Hepatocyte (in vitro differentiated cells): Measurements from ENCODE around the gene ZSWIM7. TPM values are rescaled to one million over a fixed set of nuclear protein-coding genes. Genes with fewer than 3 reads are reported as not detected.

Source experiments
- DNase-seq: peaks from one replicate; pipeline ENCODE4 v3.0.0-alpha.2; 2016; ENCODE audit warnings: low spot score
- H2AFZ ChIP-seq: fragments of 200-600 bp; sonication (generic); 2 replicates; pipeline ENCODE4 v1.6.0; 2016; ENCODE audit warnings: antibody characterized with exemption, mild to moderate bottlenecking
- H3K27ac ChIP-seq: fragments of 200-600 bp; sonication (generic); 2 replicates; pipeline ENCODE4 v1.5.1; 2016; ENCODE audit warnings: mild to moderate bottlenecking
- H3K27me3 ChIP-seq: fragments of 200-600 bp; sonication (generic); 2 replicates; pipeline ENCODE4 v1.6.1; 2016
- H3K36me3 ChIP-seq: fragments of 200-600 bp; sonication (generic); replicated peaks from 2 replicates; pipeline ENCODE4 v1.5.1; 2016; ENCODE audit warnings: low read depth; ENCODE audit not compliant: insufficient read depth
- H3K4me1 ChIP-seq: fragments of 200-600 bp; sonication (generic); 2 replicates; pipeline ENCODE4 v1.5.1; 2016; ENCODE audit warnings: mild to moderate bottlenecking, moderate library complexity; ENCODE audit not compliant: insufficient read depth
- H3K4me2 ChIP-seq: fragments of 200-600 bp; sonication (generic); 2 replicates; pipeline ENCODE4 v1.6.0; 2016
- H3K4me3 ChIP-seq: fragments of 200-600 bp; sonication (generic); 2 replicates; pipeline ENCODE4 v1.5.1; 2016; ENCODE audit warnings: mild to moderate bottlenecking
- H3K79me2 ChIP-seq: fragments of 200-600 bp; sonication (generic); 2 replicates; pipeline ENCODE4 v1.6.0; 2017; ENCODE audit warnings: mild to moderate bottlenecking
- H3K9me2 ChIP-seq: fragments of 200-600 bp; sonication (generic); replicated peaks from 2 replicates; pipeline ENCODE4 v1.6.0; 2017; ENCODE audit warnings: mild to moderate bottlenecking; ENCODE audit not compliant: insufficient read depth
- H3K9me3 ChIP-seq: fragments of 200-600 bp; sonication (generic); 2 replicates; pipeline ENCODE4 v1.5.1; 2016; ENCODE audit warnings: low read depth, mild to moderate bottlenecking
- H4K20me1 ChIP-seq: fragments of 200-600 bp; sonication (generic); 2 replicates; pipeline ENCODE4 v1.6.0; 2016; ENCODE audit warnings: mild to moderate bottlenecking; ENCODE audit not compliant: insufficient read depth, poor library complexity, severe bottlenecking
- EZH2 ChIP-seq: fragments of 200-600 bp; sonication (generic); IDR thresholded peaks from 2 replicates; pipeline ENCODE4 v1.6.1; 2016; ENCODE audit warnings: antibody characterized with exemption, mild to moderate bottlenecking, borderline replicate concordance
- EZH2phosphoT487 ChIP-seq: fragments of 200-600 bp; sonication (generic); IDR thresholded peaks from one replicate; pipeline ENCODE4 v1.6.1; 2018; ENCODE audit warnings: antibody characterized with exemption, mild to moderate bottlenecking, low read depth, moderate library complexity; ENCODE audit not compliant: unreplicated experiment, severe bottlenecking
- WGBS: methylation state at CpG from one replicate; pipeline ENCODE4 v1.1.6; 2016; ENCODE audit warnings: low lambda C conversion rate; ENCODE audit errors: missing lambda C conversion rate; 5-methylcytosine and 5-hydroxymethylcytosine counted together
- polyA plus RNA-seq: library from polyadenylated mRNA; unstranded; fragments of >200 nt; fragmentation: Nextera tagmentation; extraction: Ambion mirVana; gene quantifications from 2 replicates; pipeline ENCODE4 v1.2.1, GENCODE V29; 2016
- total RNA-seq: library from RNA; depleted of rRNA; stranded (reverse); fragments of >200 nt; gene quantifications from 2 replicates; pipeline ENCODE4 v1.2.3, GENCODE V29; 2014
- TF ChIP-seq, protein P1 (sequence below): fragments of 200-600 bp; sonication (generic); IDR thresholded peaks from 2 replicates; pipeline ENCODE4 v1.5.1; 2016; ENCODE audit warnings: antibody characterized with exemption, mild to moderate bottlenecking; ENCODE audit not compliant: poor library complexity

ZSWIM7 gene
- total and polyA plus RNA-seq, 2 experiments from 2014 or later = 27.0 to 46.8 TPM

DNA sequence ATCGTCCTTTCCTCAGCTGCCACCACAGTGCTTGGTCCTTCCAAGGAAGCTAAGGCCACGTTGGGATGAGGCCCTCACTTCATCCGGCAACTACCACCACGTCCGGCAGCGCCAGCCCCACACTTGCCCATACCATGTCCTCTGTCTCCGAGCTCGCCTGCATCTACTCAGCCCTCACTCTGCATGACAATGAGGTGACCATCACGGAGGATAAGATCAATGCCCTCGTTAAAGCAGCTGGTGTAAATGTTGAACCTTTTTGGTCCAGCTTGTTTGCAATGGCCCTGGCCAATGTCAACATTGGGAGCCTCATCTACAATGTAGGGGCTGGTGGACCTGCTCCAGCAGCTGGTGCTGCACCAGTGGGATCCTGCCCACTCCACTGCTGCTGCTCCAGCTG, 45.0 kb upstream of the ZSWIM7 start:
- no peak overlapping the region for H3K4me2 ChIP-seq
- no peaks in the 10 kb centered on the region for H3K36me3 ChIP-seq
- H3K9me2 ChIP-seq = no peaks in the 10 kb centered on the region
- H3K79me2 ChIP-seq = no peaks in the 10 kb centered on the region
- no peak for DNase-seq
- no peak overlapping the region for H2AFZ ChIP-seq
- H3K27ac ChIP-seq = no peak overlapping the region
- H3K4me1 ChIP-seq = no peaks in the 10 kb centered on the region
- no peak for TF ChIP-seq EZH2phosphoT487
- TF ChIP-seq, protein P1, sequence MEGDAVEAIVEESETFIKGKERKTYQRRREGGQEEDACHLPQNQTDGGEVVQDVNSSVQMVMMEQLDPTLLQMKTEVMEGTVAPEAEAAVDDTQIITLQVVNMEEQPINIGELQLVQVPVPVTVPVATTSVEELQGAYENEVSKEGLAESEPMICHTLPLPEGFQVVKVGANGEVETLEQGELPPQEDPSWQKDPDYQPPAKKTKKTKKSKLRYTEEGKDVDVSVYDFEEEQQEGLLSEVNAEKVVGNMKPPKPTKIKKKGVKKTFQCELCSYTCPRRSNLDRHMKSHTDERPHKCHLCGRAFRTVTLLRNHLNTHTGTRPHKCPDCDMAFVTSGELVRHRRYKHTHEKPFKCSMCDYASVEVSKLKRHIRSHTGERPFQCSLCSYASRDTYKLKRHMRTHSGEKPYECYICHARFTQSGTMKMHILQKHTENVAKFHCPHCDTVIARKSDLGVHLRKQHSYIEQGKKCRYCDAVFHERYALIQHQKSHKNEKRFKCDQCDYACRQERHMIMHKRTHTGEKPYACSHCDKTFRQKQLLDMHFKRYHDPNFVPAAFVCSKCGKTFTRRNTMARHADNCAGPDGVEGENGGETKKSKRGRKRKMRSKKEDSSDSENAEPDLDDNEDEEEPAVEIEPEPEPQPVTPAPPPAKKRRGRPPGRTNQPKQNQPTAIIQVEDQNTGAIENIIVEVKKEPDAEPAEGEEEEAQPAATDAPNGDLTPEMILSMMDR = no peak
- no peak for TF ChIP-seq EZH2
- no peaks in the 10 kb centered on the region for H4K20me1 ChIP-seq
- H3K27me3 ChIP-seq = no peaks in the 10 kb centered on the region
- H3K9me3 ChIP-seq = no peaks in the 10 kb centered on the region
- WGBS = 90% methylated on average over 10 of the region's 10 CpGs
- H3K4me3 ChIP-seq = no peak overlapping the region

DNA sequence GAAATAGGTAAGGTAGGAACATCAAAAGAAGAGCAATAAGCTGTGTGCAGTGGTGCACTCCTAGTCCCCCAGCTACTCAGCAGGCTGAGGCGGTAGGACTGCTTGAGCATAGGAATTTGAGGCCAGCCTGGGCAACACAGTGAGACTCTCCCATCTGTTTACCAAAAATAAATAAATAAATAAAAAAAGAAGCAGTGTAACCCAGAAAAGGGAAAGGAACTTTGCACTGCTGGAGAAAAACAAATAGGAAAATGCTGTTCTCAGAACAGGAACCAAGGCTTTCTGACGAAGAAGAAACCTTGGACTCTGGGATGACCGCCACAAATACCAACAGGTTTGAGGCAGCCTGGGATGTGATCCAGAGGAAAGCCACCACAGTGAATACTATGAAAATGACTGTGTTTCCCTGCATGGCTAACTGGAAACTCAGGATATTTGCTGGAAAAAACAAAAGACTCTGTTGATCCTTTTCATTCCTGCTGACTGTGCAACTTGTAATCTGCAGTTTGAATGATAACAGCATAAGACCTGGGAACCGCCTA, 41.3 kb upstream of the ZSWIM7 start:
- Histone ChIP-seq H3K36me3 (no peaks in the 10 kb centered on the region), H3K4me1 (no peaks in the 10 kb centered on the region), H2AFZ (no peak overlapping the region), H3K4me2 (no peak overlapping the region), H3K9me2 (no peaks in the 10 kb centered on the region), H3K27ac (peak overlapping the region; percentile 56), H3K9me3 (no peaks in the 10 kb centered on the region), H3K4me3 (no peak overlapping the region), H3K27me3 (no peaks in the 10 kb centered on the region), H3K79me2 (no peaks in the 10 kb centered on the region), H4K20me1 (no peaks in the 10 kb centered on the region)
- 72% methylated on average over 4 of the region's 4 CpGs for WGBS
- TF ChIP-seq EZH2 = no peak
- no peak for TF ChIP-seq EZH2phosphoT487
- TF ChIP-seq, protein P1 = no peak
- peak; percentile 72 for DNase-seq

DNA sequence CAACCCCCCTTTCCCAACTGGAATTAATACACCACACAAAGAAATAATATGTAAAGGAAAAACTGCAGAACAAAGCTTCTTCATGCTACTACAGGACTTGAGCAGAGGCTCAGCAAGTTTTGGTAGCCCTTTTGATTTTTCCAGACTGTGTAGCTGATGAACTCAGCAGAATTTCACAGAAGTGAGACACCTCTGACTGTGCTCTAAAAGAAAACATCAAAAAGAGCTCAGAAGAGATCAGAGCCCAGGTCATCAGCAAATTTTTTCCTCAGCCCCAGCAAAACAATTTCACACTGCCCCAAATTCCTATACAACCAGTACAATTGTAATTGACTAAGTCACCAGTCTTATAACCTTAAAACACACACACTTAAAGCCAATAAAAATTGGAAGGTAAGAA, 38.1 kb upstream of the ZSWIM7 start:
- no peaks in the 10 kb centered on the region for H3K9me3 ChIP-seq
- no peaks in the 10 kb centered on the region for H3K36me3 ChIP-seq
- no peak overlapping the region for H3K4me3 ChIP-seq
- no peaks in the 10 kb centered on the region for H4K20me1 ChIP-seq
- no peaks in the 10 kb centered on the region for H3K9me2 ChIP-seq
- H3K27ac ChIP-seq = peak overlapping the region; percentile 14
- H3K27me3 ChIP-seq = no peaks in the 10 kb centered on the region
- no peaks in the 10 kb centered on the region for H3K79me2 ChIP-seq
- no peak for DNase-seq
- no peak overlapping the region for H2AFZ ChIP-seq
- no peak overlapping the region for H3K4me2 ChIP-seq
- TF ChIP-seq EZH2 (no peak), EZH2phosphoT487 (no peak)
- TF ChIP-seq, protein P1 = no peak
- H3K4me1 ChIP-seq = no peaks in the 10 kb centered on the region

DNA sequence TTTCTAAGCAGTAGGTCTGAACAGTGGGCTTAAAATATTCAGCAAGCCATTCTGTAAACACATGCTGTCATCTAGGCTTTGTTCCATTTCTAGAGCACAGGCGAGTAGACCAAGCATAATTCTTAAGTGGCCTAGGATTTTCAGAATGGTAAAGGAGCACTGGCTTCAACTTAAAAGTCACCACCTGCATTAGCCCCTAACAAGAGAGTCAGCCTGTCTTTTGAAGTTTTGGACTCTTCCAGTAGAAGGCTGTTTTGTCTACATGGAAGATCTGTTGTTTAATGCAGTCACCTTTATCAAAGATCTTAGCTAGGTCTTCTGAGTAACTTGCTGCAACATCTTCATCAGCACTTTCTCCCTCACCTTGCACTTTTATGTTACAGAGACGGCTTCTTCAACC, 36.8 kb upstream of the ZSWIM7 start:
- WGBS = 96% methylated on average over 2 of the region's 2 CpGs
- Histone ChIP-seq H3K9me3 (no peaks in the 10 kb centered on the region), H3K4me3 (no peak overlapping the region), H3K36me3 (no peaks in the 10 kb centered on the region), H3K27me3 (no peaks in the 10 kb centered on the region), H3K27ac (no peak overlapping the region), H3K4me2 (no peak overlapping the region), H2AFZ (no peak overlapping the region), H3K9me2 (no peaks in the 10 kb centered on the region), H3K79me2 (no peaks in the 10 kb centered on the region), H3K4me1 (no peaks in the 10 kb centered on the region), H4K20me1 (no peaks in the 10 kb centered on the region)
- DNase-seq = no peak
- TF ChIP-seq, protein P1 = no peak
- no peak for TF ChIP-seq EZH2phosphoT487
